IPS-18c (cell line): ENCODE measurements around the gene MOGAT1.

Experiments used
- H3K4me3 ChIP-seq: 2 replicates; pipeline ENCODE4 v1.7.0; 2013; ENCODE audit warnings: low read depth, mild to moderate bottlenecking, low read length, moderate library complexity; ENCODE audit not compliant: insufficient read depth
- H3K9me3 ChIP-seq: one replicate; pipeline ENCODE4 v1.6.1; 2013; ENCODE audit warnings: mild to moderate bottlenecking, low read length, moderate library complexity; ENCODE audit not compliant: control insufficient read depth, insufficient read depth

Gene MOGAT1, protein sequence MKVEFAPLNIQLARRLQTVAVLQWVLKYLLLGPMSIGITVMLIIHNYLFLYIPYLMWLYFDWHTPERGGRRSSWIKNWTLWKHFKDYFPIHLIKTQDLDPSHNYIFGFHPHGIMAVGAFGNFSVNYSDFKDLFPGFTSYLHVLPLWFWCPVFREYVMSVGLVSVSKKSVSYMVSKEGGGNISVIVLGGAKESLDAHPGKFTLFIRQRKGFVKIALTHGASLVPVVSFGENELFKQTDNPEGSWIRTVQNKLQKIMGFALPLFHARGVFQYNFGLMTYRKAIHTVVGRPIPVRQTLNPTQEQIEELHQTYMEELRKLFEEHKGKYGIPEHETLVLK

DNA sequence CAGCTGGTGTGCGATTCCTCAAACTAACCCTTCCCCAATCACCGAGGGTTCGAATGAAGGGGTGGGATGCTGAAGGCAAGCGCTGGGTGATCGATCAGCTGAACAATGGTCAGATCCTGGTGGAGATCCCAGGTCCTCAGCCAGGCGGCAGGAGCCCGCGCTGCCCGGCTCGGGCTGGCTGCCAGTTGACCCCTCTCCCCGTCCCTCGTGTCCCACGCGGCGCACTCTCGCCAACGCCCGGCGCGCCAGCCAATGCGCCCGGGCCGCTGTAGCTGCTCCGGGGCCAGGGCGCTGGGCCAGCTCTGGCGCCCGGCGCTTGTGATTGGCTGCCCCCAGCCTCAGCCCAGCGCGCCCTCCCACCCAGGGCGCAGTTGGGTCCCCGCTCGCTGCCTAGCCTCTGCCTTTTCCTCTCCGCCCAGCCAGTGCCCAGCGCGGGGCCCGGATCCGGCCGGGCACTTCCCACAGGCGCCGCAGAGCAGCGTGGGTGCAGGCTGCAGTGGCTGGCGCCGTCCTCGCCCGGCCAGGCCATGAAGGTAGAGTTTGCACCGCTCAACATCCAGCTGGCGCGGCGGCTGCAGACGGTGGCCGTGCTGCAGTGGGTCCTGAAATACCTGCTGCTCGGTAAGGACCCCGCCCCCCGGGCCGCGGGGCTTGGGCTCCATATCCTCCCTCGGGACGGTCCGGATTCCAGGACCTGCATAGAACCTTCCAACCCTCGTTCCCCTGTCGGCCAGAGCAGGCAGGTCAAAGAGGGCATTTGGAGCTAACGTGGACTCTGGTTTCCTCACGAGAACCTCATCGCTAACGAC is at the start of gene MOGAT1:
Gene MOGAT1 (plus strand): TSS at position 400 of the 809 bp plus-strand sequence. CDS start 128 bp downstream, at position 528.
- Histone ChIP-seq H3K9me3 (no peaks in the 10 kb centered on the region), H3K4me3 (peak within 1 kb of the TSS; percentile 69)

DNA sequence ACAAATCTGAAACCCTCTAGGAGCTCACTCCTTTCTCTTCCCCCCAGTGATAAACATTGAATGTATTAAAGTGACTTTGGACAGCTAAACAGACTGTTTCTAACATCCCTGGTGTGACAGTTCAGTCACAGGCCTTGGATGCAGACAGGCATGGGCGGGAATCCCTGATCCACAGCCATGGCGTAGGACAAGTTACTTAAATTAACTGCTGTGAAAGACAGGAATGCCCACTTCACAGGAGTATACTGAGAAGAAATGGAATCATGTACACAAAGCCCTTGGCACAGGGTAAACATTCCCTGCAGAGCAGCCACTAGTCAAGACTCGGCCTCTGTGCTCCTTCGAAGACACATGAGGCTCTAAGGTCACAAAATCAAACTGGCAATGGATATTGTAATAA is 49.6 kb upstream of the MOGAT1 start:
- no peak overlapping the region for H3K4me3 ChIP-seq
- H3K9me3 ChIP-seq: no peaks in the 10 kb centered on the region

DNA sequence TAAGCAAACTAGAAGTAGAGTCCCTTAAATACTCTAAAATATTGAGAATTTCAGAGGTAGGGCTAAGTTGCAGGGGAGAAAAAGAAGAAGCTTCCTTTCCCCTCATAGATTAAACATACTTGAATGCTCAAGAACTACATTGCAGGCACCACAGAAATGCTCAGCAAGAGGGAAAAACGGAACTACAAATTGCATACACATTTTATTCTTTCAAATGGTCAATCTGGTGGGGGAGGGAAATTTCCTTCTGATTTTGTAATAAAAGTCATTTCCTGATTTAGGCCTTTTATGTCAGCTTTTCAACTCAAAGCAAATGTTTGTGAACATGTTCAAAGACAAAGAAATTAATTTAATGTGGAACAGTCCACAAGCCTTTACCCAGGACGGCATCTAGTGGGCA is 48.5 kb upstream of the MOGAT1 start:
- H3K9me3 ChIP-seq: no peaks in the 10 kb centered on the region
- H3K4me3 ChIP-seq: no peak overlapping the region

DNA sequence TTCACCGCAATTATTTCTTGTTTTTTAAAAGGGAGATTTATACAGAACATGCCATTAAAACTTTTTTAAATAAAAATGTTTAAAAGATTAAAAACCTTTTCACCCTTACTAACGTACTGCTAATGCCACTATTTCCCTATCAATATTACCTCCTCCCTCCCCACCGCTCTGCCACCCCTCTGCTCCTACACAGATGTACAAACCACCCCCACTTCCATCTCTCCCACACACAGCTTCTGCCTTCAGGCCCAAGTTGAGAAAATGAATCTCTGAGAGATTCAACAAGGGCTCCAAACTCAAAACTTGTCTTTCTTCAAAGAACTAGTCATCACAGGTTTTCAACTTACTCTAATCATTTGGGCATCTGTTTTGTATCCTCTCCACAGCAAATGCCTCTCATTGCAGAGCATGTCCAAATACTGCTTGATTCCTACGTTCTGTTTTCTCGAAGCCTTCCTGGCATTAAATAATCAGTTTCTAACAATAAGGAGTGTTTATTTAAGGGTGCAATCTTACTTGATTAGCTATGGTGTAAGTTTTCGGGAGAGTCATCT is 47.6 kb upstream of the MOGAT1 start:
- Histone ChIP-seq H3K9me3 (no peaks in the 10 kb centered on the region), H3K4me3 (no peak overlapping the region)

DNA sequence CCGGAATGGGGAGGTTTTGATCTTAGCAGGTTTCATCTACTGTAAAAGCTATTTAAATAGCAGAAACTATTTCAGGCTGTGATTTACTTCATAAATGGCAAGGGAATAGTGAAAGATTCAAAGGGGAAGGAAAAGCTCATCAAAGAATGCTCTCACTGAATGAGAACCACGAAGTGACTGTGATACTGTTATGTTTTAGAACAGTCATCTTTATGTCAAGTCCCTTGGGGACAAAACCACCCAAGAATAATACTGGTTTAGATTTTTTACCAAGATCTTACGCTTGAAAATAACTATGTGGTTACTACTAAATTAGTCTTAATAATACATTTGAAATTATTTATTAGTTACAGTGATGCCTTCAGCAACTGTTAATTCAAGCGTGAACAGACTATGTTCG is 43.7 kb upstream of the MOGAT1 start:
- no peaks in the 10 kb centered on the region for H3K9me3 ChIP-seq
- no peak overlapping the region for H3K4me3 ChIP-seq

DNA sequence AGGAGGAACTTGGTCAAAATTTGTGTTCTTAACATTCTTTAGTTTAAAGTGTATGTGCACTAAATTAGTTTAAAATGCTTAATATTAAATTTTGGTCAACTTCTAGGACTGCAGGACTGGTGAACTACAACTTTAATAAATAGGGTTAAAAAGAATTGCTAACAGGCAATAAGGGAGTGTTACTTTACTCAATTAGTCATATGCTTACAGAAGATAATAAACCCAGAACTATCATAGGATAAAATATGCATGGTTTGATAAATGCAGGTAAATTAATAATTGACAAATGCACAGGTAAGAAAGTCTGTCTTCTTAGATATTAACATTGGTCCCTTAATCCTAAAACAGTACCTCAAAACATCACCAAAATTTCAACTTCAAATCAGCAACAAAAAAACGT is 36.2 kb upstream of the MOGAT1 start:
- H3K9me3 ChIP-seq: no peaks in the 10 kb centered on the region
- no peak overlapping the region for H3K4me3 ChIP-seq

DNA sequence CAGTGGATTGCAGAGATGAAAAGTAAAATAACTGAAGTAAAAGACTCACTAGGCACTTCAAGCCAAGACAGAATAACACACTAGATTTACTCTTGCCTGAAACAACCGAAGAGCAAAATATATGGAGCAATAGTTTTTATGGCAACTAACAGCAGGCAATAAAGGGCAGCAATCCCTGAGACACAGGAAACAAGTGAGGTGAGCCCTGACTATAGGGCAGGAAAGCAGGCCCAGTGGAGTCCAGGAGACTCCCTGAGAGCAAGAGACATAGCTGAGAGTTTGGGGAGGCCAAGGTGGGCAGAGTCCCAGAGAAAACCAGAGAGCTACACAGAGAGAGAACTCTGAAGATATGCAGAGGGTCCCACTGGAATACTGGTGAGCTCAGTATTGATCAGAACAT is 34.4 kb upstream of the MOGAT1 start:
- no peak overlapping the region for H3K4me3 ChIP-seq
- no peaks in the 10 kb centered on the region for H3K9me3 ChIP-seq

DNA sequence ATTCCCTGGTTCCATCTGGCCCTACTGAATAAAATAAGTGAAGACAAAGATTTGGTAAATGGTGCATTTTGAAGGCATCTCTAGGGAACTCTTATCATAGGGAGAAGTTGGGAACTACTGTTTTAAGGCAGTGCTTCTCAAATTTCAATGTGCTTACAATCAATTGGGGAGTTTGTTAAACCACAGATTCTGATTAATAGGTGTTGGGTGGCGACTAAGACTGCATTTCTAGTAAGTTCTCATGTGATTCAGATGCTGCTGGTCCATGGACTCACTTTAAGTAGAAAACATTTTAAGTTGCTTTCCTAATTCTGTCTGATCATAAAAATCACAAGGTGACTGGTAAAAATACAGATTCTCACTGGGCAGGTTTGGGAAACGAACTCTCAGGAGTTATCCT is 30.1 kb upstream of the MOGAT1 start:
- Histone ChIP-seq H3K9me3 (no peaks in the 10 kb centered on the region), H3K4me3 (no peak overlapping the region)

DNA sequence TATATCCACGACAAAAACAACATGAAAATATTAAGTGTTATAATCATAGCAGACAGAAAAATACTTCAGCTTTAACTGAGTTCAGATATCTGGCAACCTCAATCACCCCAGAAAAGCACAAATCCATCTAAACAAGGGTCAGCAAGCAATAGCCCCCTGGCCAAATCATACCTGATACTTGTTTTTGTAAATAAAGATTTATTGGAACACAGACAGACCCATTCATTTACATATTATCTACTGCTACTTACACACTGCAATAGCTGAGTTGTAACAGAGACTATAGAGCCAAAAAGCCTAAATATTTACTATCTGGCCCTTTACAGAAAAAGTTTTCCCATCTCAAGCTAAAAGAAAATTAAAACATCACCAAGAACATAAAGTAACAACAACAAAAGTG is 28.3 kb upstream of the MOGAT1 start:
- no peaks in the 10 kb centered on the region for H3K9me3 ChIP-seq
- H3K4me3 ChIP-seq: no peak overlapping the region

DNA sequence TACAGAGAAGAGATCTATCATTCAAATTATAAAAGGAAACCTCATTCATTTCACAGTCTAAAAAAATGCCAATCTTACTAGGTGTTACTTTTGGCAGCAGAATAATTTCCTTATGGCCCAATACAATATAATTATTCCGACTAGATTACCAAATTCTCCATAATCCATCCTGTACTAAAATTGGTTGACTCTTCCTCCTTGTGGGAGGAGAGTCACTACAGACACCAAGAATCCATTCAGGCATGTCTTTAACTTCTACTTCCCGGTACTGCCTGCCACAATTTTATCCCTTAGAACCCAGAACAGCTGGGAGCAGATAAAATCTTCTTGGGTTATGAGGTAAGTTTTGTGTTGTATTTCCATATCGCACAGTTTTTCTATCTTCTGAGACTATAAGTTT is 25.4 kb upstream of the MOGAT1 start:
- no peak overlapping the region for H3K4me3 ChIP-seq
- H3K9me3 ChIP-seq: peaks cover 4% of the 10 kb centered on the region

DNA sequence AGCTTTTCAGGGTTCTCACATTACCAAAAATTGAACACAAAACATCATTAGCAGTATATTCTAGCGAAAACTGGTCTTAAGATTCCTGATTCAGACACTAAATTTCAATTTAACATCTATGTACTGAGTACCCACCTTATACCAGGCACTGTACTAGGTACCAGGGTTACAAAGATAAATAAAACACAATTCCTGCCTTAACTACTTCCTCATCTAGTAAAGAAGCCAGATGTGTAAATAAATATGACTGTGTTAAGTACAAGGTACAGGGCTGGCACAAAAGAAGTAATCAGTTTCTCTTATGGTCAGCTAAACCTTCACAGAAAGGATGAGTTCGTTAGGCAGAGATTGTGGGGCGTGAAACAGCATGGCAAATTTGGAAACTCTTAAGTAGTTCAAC is 21.7 kb upstream of the MOGAT1 start:
- Histone ChIP-seq H3K9me3 (peaks cover 4% of the 10 kb centered on the region), H3K4me3 (no peak overlapping the region)

DNA sequence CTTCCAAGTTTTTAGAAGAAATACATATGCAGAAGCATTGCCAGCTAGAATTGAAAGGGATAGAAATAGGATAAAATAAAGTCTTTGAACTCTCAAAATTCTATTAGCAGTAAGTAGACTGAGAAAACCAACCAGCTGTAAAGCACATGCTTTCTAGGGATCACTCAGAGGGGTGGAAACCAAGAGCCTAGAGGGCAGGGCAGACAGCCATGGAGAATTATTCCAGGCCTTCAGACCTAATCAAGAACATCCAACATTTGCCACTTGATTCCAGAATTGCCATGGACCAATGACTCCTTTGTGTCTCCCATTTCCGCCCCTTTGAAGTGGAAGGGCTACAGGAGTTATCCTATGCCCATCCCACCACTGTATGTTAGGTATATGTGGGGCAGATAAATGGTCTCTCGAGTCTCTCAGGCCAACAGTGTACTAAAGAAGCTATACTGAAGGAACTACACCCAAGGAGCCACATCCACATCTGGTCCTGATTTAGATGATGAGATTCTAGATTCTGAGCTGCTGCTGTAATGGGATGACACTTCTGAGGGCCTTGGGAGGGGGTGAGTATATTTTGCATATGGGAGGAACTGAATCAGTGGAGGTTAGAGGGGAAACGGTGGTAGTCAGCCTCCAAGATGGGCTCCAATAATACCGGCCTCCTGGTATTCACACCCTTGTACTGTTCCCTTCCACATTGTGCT is 19.6 kb upstream of the MOGAT1 start:
- peaks cover 4% of the 10 kb centered on the region for H3K9me3 ChIP-seq
- no peak overlapping the region for H3K4me3 ChIP-seq

DNA sequence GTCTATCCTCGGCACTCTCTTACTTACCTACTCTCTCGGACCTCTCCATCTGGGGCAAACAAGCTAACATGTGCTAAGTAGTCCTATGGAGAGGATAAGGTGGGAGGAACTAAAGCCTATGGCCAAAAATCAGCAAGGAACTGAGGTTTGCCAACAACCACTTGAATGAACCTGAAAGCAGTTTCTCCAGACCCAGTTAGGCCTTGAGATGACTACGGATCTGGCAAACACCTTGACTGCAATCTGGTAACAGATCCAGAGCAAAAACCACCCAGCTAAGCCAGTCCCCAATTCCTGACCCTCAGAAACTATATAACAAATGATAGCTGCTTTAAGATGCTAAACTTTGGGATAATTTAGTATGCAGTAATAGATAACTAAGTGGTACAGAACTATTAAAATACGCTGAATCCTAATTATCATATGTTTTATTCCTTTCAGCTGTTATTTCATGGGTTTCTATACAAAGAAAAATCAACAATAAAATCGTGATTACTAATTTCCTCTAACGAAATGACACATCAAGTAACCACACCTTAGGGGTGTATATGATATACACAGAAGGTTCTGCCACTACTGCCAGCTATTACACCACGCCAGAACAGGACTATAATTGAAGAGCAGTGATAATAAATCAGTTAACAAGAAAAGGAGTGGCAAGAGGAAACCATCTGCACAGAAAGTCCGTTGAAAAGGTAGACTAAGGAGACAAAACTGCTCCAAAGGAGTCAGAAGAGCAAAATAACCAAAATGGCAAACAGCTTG is 18.8 kb upstream of the MOGAT1 start:
- Histone ChIP-seq H3K9me3 (peaks cover 4% of the 10 kb centered on the region), H3K4me3 (no peak overlapping the region)

DNA sequence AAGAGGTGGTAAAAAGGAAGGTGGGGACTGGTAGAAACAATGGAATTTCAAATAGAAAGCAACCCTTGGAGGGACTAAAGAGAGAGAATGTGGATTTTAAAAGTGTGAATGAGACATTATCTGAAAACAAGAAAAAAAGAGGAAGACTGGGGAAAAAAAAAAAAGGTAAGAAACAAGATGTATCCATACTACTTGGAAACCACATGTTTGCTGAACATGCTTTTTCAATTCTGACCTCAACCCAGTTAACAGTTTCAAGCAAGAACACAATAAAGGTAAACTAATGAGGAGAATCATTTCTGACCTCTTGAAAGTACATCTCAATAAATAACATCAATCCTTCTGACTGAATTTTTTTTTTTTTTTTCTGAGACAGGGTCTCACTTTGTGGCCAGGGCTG is 18.2 kb upstream of the MOGAT1 start:
- Histone ChIP-seq H3K4me3 (no peak overlapping the region), H3K9me3 (peaks cover 4% of the 10 kb centered on the region)

DNA sequence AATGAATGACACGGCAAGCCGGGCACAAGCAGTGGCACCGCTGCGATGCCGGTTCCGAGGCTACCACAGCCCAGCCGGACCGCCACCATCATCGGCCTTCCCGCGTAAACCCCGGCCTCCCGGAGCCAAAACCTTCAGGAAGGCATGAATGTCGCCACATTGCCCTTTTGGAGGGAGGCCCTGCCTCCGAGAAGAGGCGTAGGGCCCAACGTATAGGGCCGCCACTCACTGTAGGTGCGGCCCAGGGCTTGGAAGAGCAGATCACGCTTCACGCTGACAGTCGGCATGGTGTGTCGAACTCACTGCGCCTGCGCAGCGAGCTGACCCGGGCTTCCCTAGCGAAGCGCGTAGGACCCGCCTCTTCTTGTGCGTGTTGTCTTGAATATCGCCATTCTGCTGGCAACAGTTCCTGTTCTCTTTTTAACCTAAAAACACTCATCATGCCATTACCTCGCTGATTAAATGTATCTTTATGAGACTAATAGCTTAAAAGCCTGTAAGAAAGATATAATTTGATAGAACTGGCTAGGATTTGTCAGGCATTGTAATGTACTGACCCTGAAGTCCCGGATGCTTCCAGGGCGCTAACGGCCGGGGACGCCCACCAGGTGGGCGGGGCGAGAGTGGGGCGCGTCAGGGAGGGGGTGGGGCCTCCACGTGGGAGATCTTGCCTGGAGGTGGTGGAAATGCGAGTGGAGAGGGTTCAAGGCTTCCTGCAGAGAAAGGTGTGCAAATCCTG is 15.5 kb upstream of the MOGAT1 start, which contains the start of gene FARSB:
Gene FARSB (minus strand): TSS at position 306 of the 739 bp plus-strand sequence. CDS start 19 bp downstream, at position 287.
- H3K4me3 ChIP-seq: peak within 1 kb of the TSS; percentile 84

More for the DNA sequence above, 15.5 kb upstream of the MOGAT1 start, which contains the start of gene FARSB:
- peaks cover 2% of the 10 kb centered on the region for H3K9me3 ChIP-seq
